DMS53 treated with DMSO at 0.1 percent for 48 hours (cell line): ENCODE results near the gene GPR84.

ENCODE experiments used
- DNase-seq: peaks from one replicate; lab custom pipeline; 2025; ENCODE audit not compliant: unreplicated experiment; lab: John Stamatoyannopoulos, UW

Gene GPR84

DNA sequence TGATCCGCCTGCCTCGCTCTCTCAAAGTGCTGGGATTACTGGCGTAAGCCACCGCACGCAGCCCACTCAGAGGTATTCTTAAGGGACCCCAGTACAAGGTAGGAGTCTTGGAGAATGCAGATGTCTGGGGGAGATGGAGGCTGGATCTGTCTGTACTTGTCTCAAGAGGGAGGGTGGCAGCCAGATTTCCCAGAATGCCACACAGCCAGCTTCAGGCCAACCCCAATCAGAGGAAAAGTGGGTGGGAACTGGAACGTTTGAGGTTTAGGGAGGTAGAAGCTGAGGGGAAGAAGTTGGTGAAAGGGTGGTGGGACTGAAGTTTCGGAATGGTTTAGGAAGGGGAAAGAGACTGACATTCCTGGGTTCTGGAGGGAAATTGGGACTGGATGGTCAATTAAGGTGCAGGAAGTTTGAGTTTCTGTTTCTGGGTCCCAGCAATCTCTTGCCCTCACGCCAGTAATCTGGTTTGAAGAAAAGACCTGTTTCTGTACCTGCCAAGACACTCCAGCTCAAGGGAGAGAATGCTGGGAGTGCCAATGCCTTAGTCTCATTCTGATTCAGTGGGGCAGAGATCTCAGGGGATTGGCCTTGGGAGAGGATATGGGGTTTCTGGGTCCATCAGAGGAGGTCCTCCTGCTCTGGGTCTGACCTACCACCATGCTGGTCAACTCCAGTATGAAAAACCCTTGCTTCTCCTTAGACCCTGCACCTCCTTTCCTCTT, 28.4 kb upstream of the GPR84 start:
- no peak for DNase-seq

- DNase-seq, result peak; percentile 38
These were observed 26.6 kb upstream of the GPR84 start for GRCh38 chr12:54390668-54391551.

DNA sequence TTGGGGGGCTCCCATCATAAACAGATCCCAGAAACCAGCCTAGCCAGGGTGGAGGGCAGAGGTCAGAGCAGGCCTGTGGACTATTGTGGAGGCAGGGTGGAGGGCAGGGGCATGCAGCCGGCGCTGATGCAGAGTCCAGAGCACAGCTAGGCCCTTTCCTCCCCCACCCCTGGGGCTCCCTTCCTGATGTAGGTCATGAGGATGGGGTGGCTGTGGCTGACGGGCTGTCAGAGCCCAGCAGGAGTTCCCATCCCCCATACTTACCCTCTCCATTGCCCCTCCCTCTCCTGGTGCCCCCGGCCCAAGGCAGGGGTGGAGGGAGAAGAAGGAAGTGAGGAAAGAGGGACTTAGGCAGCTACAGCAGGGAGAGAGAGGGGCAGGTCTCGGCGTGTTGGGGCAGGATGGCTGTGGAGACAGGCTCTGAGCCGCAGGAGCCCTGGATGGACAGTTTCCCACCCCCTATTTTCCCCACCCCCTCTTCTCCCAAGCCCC, 25.9 kb upstream of the GPR84 start:
- no peak for DNase-seq

DNA sequence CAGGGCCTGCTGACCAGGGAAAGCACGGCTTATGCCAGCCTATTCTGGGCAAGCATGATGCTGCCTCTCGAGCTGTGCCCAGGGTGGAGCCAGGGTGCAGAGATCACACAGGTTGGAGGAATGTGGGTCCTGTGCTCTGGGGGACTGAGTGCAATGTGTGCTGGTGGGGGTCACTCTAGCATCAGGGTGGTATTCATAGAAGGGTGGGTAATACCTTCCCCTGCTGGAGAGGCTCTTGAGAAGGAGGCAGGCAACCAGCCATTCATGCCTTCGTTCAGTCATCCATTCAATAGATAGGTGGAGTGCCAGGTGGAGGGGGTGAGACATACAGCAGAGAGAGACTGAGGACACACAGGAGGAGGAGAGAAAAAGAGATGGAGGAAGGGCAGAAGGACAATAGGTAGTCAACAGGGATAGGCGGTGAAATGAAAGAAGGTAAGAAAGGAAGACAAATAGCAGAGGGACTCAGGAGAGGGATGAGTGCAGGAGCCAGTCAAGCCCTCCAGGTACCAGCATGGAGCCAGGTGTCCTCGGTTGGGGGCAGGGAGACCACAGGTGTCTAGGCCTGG, 25.4 kb upstream of the GPR84 start:
- DNase-seq, result no peak

DNA sequence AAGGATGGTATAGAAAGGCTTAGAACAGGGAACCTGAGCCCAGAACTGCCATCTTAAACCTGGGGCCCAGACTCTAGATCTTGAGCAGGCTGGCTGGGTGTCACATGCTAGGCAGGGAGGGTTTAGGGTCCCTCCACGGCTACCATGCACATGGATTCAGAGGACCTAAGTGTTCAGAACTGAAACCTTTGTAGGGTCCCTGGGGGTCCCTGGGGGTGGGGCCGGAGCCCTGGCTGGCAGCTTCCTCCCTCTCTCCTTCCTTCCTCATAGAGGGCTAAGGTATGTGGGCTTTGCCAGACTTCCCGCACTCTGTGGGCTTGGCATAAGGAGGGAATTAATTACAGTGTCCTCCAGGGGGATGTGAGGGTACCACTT, 24.8 kb upstream of the GPR84 start:
- DNase-seq, result no peak

- DNase-seq, result no peak
These were observed 24.2 kb upstream of the GPR84 start for GRCh38 chr12:54388237-54389133.

- no peak for DNase-seq
These were observed 22.8 kb upstream of the GPR84 start for GRCh38 chr12:54387114-54387467.

DNA sequence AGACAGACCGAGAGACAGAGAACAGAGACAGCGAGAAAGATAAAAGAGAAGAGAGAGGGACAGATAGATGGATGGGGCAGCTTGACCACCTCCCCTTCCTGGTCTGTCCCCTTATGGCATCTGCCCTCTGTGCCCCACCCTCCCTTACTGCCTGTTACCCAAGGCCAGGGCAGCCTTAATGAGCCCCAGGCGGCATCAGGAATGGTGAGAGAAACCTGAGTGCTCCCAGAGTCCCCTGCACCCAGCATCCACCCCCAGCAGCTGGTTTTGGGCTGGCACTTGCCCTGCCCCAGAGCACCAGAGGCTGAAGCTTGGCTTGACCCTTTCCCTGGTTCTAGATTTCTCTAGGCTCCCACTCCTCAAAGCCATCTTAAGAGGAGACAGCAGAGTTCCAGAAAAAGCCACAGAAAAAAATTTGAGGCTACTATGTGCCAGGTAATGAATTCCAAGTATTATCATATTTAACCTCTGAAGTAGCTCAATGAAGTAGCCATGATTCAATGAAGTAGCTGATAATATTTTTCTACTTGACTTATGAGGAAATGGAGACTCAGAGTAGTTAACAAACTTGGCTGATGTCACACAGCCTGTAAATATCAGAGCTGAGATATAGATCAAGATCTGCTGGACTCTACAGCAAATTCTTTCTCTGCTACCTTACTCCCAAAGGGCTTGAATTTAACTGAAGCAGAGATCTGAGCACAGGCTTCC, 22.3 kb upstream of the GPR84 start:
- DNase-seq, result no peak

DNA sequence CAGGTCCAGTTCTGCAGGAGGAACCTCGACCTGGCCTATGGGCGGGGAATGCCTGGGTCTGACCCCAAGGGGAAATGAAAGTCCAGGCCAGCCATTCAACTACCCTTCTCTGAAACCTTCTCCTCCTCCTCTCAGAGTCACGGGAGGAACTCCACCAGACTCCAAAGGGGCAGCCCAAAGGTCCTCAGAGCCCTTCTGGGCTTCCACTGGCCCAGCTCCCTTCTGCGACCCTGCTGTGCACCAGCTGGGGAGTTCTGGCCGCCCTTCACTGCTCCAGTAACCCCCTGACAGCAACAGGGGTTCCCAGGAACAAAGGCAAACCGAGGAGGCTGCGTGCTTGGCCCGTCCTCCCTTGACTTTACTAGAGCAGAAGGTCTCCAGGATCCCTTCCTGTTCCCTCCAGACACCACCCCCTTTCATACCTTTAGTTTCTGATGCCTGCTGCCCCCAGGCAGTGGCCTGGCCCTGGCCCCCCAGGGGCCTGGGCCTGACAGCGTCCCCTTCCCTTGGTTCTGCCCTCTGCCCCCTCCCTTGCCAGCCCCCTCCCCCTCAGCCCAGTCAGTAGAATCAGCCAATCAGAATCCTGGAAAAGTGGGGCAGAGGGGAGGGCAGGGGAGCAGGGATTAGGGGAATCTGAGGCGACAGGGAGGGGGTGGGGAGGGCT, 21.1 kb upstream of the GPR84 start:
- no peak for DNase-seq

GRCh38 chr12:54384591-54385041, 20.3 kb upstream of the GPR84 start, which contains the start of gene ZNF385A:
Gene ZNF385A, minus strand, starts transcription at chr12:54384733. Its CDS starts 219 bp downstream, at chr12:54384514.
- DNase-seq, result no peak

- DNase-seq, result no peak
These were observed 18.8 kb upstream of the GPR84 start for GRCh38 chr12:54383041-54383609.

DNA sequence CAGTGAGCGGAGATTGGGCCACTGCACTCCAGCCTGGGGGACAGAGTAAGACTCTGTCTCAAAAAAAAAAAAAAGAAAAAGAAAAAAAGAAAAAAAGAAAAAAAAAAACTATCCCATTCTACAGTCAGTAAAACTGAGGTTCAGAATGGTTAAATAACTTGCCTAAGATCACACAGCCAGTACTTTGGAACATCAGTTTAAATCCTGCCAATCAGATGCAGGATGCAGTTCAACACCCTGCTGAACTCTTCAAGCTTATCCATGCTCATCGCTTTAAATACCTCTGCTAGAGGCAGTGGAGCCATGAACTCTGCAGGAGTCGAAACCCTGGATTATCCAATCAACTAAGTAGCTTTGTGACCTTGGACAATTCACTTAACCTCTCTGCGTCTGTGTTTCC, 16.9 kb upstream of the GPR84 start:
- no peak for DNase-seq

DNA sequence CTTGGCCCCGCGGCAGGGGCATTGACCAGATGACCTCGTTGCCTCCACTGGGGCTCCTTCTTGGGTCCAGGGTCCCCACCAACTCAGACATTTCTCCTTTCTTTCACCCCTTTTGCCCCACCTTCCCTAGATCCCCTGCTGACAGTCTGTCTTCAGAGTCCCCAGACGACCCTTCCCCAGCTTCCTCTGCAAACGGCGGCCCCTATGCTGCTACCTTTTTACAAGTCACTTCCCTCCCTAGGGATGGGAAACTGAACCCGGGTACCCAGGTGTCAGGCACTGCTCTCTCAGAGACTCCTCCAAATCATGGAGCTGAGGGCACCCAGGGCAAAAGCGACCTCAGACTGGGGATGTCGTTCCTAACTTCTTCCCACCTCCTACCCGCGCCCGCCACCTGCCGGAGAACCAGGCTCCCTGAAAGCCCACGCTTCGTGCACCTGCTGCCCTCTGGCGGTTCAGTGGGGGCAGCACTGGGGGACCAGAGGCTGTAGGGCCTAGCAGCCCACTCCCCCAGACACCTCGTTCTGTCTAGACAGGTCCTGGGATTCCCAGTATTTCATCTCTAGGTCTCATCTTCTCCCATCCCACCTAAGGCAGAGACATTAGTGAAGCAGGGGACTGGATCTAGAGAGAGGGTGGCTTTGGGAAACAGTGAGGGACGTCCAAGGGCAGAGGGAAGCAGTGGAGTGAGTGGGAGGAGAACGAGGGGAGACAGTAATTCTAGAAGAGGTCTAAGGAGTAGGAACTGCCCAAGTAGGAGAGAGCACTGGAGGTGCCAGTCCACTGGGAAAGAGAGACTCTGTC, 15.3 kb upstream of the GPR84 start:
- peak; percentile 88 for DNase-seq

GRCh38 chr12:54378796-54379397, 14.6 kb upstream of the GPR84 start:
- DNase-seq, result peak; percentile 54

DNA sequence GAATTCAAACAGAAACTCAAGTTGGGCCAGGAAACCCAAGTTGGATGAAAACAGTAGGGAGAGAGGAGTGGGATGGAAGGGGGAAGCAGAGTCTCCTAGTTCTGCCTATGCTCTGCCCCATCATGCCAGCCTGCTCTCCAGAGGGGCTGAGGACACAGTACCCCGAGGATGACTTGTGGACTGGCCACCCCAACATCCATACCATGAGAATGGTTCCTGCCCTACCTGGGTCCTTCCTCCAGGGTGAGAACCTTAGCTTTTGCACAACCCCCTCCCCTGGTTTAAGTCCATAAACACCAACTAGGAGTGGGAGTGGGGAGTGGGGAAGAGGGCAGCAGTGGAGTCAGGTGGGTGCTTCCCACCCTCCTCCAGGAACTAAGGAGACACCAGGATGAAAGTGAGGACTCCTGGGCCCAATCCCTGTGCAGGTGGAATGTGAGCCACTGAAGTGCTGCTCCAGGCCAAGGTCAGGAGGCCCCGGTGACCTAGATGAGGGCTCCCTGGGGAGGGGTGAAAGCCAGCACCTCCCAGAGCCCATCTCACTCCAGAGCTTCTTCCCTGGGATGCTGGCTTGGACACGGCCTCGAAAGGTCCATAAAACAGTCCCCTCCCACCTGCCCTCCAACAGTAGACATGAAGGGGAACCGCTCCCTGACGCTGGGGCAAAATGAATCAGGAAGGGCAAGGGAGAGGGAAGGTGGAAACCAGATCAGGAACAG, 13.7 kb upstream of the GPR84 start:
- DNase-seq, result no peak

DNA sequence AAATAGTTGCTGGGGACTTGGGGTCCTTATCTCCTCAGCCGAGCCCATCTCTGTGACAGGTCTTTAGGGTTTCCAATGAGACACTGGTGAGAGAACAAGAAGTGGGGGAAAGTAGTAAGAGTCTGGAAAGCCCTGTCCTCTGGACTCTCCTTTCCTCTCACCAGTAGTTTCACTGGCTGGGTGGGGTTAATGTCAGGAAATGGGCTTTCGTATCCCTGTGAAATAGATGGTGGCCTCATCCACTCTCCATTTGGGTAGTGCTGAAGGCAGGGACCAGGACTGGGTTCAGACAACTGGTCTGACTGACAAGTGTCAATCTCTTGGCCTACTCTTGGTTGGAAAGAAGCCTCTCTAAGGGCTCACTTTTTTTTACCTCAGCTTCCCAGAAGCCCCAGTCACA, 12.7 kb upstream of the GPR84 start:
- DNase-seq, result no peak

GRCh38 chr12:54376596-54376995, 12.3 kb upstream of the GPR84 start:
- DNase-seq, result no peak

DNA sequence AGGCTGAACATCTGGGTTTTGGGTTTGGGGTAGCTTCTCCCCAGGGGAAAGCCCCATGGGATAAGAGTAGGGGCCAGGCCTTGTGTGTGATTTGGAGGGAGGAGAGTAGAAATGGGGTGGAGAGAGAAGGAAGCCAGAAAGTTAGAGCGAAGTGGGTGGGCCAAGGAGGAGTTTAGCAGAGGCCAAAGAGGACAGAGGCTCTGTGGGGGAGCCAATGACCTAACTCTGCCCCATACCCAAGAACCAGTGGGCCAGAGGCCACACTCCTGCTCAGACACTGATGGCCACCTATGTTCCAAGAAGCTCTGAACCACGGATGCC, 10.9 kb upstream of the GPR84 start:
- no peak for DNase-seq
